PC-3 (cell line): Measurements from ENCODE around the gene TMEM123. TPM values are rescaled to one million over a fixed set of nuclear protein-coding genes. Genes with fewer than 3 reads are reported as not detected.

Experiments used
- ATAC-seq: fragments of 200-7000 bp; cut with Tn5 transposase; 2 replicates; pipeline ENCODE4 v1.9.1; 2020; ENCODE audit warnings: mild to moderate bottlenecking, moderate library complexity
- BruUV-seq: library from RNA; stranded (reverse); fragments of 400-500 nt; replicated peaks from 2 replicates; lab custom pipeline; 2021; lab: Mats Ljungman, UMichigan
- CTCF ChIA-PET: fragments of 300-600 bp; sonication (Branson Sonifier 250); formaldehyde crosslinking; loops from one replicate; lab custom pipeline; 2022; ENCODE audit warnings: antibody characterized with exemption; lab: Charles Lee
- POLR2A ChIA-PET: fragments of 300-600 bp; sonication (Branson Sonifier 250); formaldehyde crosslinking; loops from one replicate; lab custom pipeline; 2022; ENCODE audit warnings: antibody characterized with exemption; ENCODE audit not compliant: unreplicated experiment; lab: Charles Lee
- DNase-seq: peaks from one replicate; pipeline ENCODE4 v3.0.0-alpha.2; 2015
- H2AFZ ChIP-seq: fragments of 300-600 bp; sonication (generic); 2 replicates; pipeline ENCODE4 v1.6.0; 2016; ENCODE audit warnings: antibody characterized with exemption, low read length
- H3F3A ChIP-seq: fragments of 300-600 bp; sonication (generic); one replicate; pipeline ENCODE4 v1.6.0; 2017; ENCODE audit warnings: antibody characterized with exemption, low read length, control low read depth, mild to moderate bottlenecking; ENCODE audit not compliant: unreplicated experiment
- H3K27ac ChIP-seq: fragments of 300-600 bp; sonication (generic); 2 replicates; pipeline ENCODE4 v1.5.1; 2016; ENCODE audit warnings: mild to moderate bottlenecking, low read length
- H3K27me3 ChIP-seq: fragments of 300-600 bp; sonication (generic); 2 replicates; pipeline ENCODE4 v1.6.1; 2016; ENCODE audit warnings: low read length, mixed read lengths
- H3K36me3 ChIP-seq: fragments of 300-600 bp; sonication (generic); 2 replicates; pipeline ENCODE4 v1.6.1; 2016; ENCODE audit warnings: low read depth, mixed run types, low read length, mixed read lengths
- H3K4me1 ChIP-seq: fragments of 300-600 bp; sonication (generic); 2 replicates; pipeline ENCODE4 v1.5.1; 2016; ENCODE audit warnings: low read length; ENCODE audit not compliant: insufficient read depth
- H3K4me2 ChIP-seq: fragments of 300-600 bp; sonication (generic); 2 replicates; pipeline ENCODE4 v1.6.0; 2016; ENCODE audit warnings: low read length
- H3K4me3 ChIP-seq: fragments of 300-600 bp; sonication (generic); 2 replicates; pipeline ENCODE4 v1.5.1; 2016; ENCODE audit warnings: mild to moderate bottlenecking, low read length, mixed read lengths
- H3K79me2 ChIP-seq: fragments of 300-600 bp; sonication (generic); 2 replicates; pipeline ENCODE4 v1.6.1; 2017; ENCODE audit warnings: low read length, mixed read lengths
- H3K9ac ChIP-seq: fragments of 300-600 bp; sonication (generic); 2 replicates; pipeline ENCODE4 v1.6.0; 2016; ENCODE audit warnings: mild to moderate bottlenecking, low read length
- H3K9me2 ChIP-seq: fragments of 300-600 bp; sonication (generic); replicated peaks from 2 replicates; pipeline ENCODE4 v1.6.1; 2016; ENCODE audit warnings: mixed run types, low read length, mixed read lengths
- H3K9me3 ChIP-seq: fragments of 300-600 bp; sonication (generic); 2 replicates; pipeline ENCODE4 v1.6.1; 2016; ENCODE audit warnings: low read length, mixed read lengths
- H4K20me1 ChIP-seq: fragments of 300-600 bp; sonication (generic); 2 replicates; pipeline ENCODE4 v1.6.1; 2016; ENCODE audit warnings: low read length, mixed read lengths
- EZH2 ChIP-seq: fragments of 300-600 bp; sonication (generic); IDR thresholded peaks from one replicate; pipeline ENCODE4 v1.6.1; 2017; ENCODE audit warnings: antibody characterized with exemption, mild to moderate bottlenecking, low read length; ENCODE audit not compliant: unreplicated experiment
- EZH2phosphoT487 ChIP-seq: fragments of 300-600 bp; sonication (generic); IDR thresholded peaks from 2 replicates; pipeline ENCODE4 v1.6.1; 2018; ENCODE audit warnings: mild to moderate bottlenecking, antibody characterized with exemption, low read length, borderline replicate concordance
- intact Hi-C: fragments of 100-400 bp; cut with micrococcal nuclease; formaldehyde crosslinking; loops from 2 replicates; pipeline ENCODE4 v1.9.0; 2023
- total RNA-seq: library from RNA; depleted of rRNA; stranded (reverse); fragments of >200 nt; gene quantifications from 2 replicates; pipeline ENCODE4 v1.2.3, GENCODE V29; 2014
- TF ChIP-seq, protein P1 (sequence below): fragments of 300-600 bp; sonication (generic); conservative IDR thresholded peaks from 2 replicates; pipeline ENCODE4 v1.5.1; 2017; ENCODE audit warnings: antibody characterized with exemption, low read depth, mild to moderate bottlenecking, low read length

Gene TMEM123
- total RNA-seq, 1 experiment from 2014 or later, result 163 TPM

DNA sequence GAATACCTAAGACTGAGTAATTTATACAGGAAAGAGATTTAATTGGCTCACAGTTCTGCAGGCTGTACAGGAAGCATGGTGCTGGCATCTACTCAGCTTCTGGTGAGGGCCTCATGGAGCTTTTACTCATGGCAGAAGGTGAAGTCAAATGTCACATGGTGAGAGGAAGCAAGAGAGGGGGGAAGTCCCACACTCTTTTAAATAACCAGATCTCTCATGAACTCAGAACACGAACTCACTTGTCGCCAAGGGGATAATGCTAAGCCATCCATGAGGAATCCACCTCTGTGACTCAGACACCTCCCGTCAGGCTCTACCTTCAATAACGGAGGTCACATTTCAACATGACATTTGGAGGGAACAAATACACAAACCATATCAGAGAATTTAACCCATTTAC is 63.3 kb downstream of the TMEM123 start:
- Histone ChIP-seq H3K9me2 (no peaks in the 10 kb centered on the region), H4K20me1 (no peaks in the 10 kb centered on the region), H2AFZ (no peak overlapping the region), H3K4me3 (no peak overlapping the region), H3K27ac (no peak overlapping the region), H3K4me1 (no peaks in the 10 kb centered on the region), H3K4me2 (no peak overlapping the region), H3K9ac (no peak overlapping the region), H3K79me2 (no peaks in the 10 kb centered on the region), H3K9me3 (no peaks in the 10 kb centered on the region), H3K36me3 (peaks cover 9% of the 10 kb centered on the region; the same call in 1 of the 2 replicates), H3K27me3 (no peaks in the 10 kb centered on the region), H3F3A (no peaks in the 10 kb centered on the region)
- DNase-seq (peak; percentile 60), ATAC-seq (peak; percentile 39)
- POLR2A ChIA-PET, result no interaction called here
- TF ChIP-seq EZH2, result no peak
- TF ChIP-seq, protein P1, sequence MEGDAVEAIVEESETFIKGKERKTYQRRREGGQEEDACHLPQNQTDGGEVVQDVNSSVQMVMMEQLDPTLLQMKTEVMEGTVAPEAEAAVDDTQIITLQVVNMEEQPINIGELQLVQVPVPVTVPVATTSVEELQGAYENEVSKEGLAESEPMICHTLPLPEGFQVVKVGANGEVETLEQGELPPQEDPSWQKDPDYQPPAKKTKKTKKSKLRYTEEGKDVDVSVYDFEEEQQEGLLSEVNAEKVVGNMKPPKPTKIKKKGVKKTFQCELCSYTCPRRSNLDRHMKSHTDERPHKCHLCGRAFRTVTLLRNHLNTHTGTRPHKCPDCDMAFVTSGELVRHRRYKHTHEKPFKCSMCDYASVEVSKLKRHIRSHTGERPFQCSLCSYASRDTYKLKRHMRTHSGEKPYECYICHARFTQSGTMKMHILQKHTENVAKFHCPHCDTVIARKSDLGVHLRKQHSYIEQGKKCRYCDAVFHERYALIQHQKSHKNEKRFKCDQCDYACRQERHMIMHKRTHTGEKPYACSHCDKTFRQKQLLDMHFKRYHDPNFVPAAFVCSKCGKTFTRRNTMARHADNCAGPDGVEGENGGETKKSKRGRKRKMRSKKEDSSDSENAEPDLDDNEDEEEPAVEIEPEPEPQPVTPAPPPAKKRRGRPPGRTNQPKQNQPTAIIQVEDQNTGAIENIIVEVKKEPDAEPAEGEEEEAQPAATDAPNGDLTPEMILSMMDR, result no peak
- no peak for TF ChIP-seq EZH2phosphoT487
- CTCF ChIA-PET, result interaction anchor here (0.6 to 0.7 kb wide), 2 partner anchors 30 to 301 kb away, joined by 5 to 7 read pairs; no protein-coding TSS in a partner anchor
- intact Hi-C loops, result no loop called here
- no TSS peak for BruUV-seq

DNA sequence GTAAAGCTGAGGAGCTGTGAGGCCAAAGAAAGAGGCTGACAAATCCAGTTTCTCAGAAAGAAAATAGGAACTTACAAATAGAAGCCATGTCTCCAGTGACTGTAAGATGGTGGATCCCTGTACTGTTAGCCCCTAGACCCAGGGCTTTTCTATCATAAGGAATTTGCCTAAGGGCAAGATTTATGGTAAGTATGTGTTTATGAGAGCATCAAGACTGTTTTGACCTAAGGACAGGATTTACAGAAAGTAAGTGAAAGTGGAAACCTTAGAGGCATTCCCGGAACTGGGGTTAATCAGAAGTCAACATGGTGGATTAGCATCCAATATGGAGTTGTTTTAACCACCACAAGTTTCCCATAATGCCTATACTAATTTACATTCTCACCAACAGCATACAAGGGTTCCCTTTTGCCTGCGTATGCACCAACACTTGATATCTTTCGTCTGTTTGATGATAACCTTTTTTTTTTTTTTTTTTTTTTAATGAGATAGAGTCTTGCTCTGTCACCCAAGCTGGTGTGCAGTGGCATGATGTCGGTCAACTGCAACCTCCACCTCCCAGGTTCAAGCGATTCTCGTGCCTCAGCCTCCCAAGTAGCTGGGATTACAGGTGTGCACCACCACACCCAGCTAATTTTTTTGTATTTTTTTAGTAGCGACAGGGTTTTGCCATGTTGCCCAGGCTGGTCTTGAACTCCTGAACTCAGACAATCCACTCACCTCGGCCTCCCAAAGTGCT is 65.4 kb downstream of the TMEM123 start:
- no peaks in the 10 kb centered on the region for H3K79me2 ChIP-seq
- H3K9me2 ChIP-seq, result no peaks in the 10 kb centered on the region
- H3K4me2 ChIP-seq, result no peak overlapping the region
- H3K27ac ChIP-seq, result no peak overlapping the region
- no peaks in the 10 kb centered on the region for H4K20me1 ChIP-seq
- intact Hi-C loops, result no loop called here
- peaks cover 9% of the 10 kb centered on the region; the same call in 1 of the 2 replicates for H3K36me3 ChIP-seq
- DNase-seq (no peak), ATAC-seq (no peak)
- H3K4me1 ChIP-seq, result no peaks in the 10 kb centered on the region
- no peaks in the 10 kb centered on the region for H3K27me3 ChIP-seq
- no peaks in the 10 kb centered on the region for H3K9me3 ChIP-seq
- no peaks in the 10 kb centered on the region for H3F3A ChIP-seq
- no TSS peak for BruUV-seq
- no peak overlapping the region for H3K4me3 ChIP-seq
- H2AFZ ChIP-seq, result no peak overlapping the region
- no peak overlapping the region for H3K9ac ChIP-seq
- no peak for TF ChIP-seq EZH2
- TF ChIP-seq, protein P1, result no peak
- ChIA-PET POLR2A (no interaction called here), CTCF (no interaction called here)

DNA sequence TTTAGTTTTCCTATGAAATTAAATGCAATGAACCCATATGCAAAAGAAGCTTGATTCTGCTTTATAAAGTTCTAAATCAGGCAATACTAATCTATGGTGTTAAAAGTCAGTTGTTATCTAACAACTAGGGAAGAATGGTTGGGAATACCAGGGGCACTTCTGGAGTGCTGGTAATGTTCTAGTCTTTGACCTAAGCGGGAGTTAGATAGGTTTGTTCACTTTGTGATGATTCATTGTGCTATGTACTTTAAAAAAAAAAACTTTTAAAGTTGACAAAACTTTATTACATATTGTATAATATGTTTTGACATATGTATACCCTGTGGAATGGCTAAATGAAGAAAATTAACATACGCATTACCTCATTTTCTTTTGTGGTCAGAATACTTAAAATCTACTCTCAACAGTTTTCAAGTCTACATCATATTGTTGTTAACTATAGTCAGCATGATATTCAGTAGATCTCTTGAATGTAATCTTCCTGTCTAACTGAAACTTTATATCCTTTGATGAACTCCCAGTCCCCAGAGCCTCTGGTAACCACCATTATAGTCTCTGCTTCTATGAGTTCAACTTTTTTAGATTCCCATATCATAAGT is 66.3 kb downstream of the TMEM123 start:
- Histone ChIP-seq H3K4me2 (no peak overlapping the region), H3K79me2 (no peaks in the 10 kb centered on the region), H3K27ac (no peak overlapping the region), H3K4me3 (no peak overlapping the region), H3K36me3 (peaks cover 9% of the 10 kb centered on the region; the same call in 1 of the 2 replicates), H3K9me2 (no peaks in the 10 kb centered on the region), H3K9ac (no peak overlapping the region), H3K27me3 (no peaks in the 10 kb centered on the region), H3F3A (no peaks in the 10 kb centered on the region), H3K9me3 (no peaks in the 10 kb centered on the region), H4K20me1 (no peaks in the 10 kb centered on the region), H3K4me1 (no peaks in the 10 kb centered on the region), H2AFZ (no peak overlapping the region)
- no TSS peak for BruUV-seq
- no peak for TF ChIP-seq EZH2phosphoT487
- TF ChIP-seq, protein P1, result no peak
- TF ChIP-seq EZH2, result no peak
- ATAC-seq (no peak), DNase-seq (no peak)
- CTCF ChIA-PET, result interaction anchor here (0.6 kb wide), 1 partner anchor 19 kb away, joined by 3 read pairs; no protein-coding TSS in a partner anchor
- intact Hi-C loops, result no loop called here
- POLR2A ChIA-PET, result interaction anchor here (0.6 kb wide), 1 partner anchor 305 kb away, joined by 3 read pairs; no protein-coding TSS in a partner anchor
